NCI-H748 (cell line): ENCODE data around the gene UBA3.

Source experiments
- DNase-seq: peaks from one replicate; lab custom pipeline; 2025; ENCODE audit not compliant: unreplicated experiment; lab: John Stamatoyannopoulos, UW

Gene UBA3

DNA sequence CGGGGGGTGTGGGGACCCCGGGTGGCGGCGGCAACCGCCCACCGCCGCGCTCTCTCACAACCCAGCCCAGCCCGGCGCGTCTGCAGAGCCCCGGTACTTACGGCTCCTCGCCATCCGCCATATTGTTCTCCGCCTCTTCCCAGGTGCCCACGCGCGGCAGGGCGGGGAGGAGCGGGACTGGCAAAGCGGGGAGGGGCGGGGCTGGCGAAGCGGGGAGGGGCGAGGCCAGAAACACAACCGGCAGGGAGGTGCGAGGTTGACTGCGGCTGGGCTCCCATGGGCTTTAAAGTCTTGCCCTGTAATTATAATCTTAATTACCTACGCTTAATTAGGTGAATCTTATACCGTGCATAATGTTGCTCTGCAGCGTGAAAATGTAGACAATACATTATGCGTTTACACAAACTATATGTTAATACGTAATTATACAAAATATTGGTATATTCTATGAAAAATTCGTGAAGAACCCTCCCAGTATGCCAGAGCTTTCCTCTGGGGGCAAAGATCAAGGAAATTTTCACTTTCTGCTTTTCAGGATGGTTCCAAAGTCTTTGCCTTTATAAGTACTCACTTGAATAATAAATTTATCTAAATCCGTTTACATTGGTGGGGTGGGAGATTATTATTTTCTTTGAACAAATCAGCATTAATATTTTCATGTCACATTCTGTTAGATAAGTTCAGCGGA, at the start of gene UBA3:
UBA3 (minus strand) TSS at position 133 of the 688 bp plus-strand sequence; CDS start at position 121, 12 bp downstream.
- peak; percentile 88 for DNase-seq

DNA sequence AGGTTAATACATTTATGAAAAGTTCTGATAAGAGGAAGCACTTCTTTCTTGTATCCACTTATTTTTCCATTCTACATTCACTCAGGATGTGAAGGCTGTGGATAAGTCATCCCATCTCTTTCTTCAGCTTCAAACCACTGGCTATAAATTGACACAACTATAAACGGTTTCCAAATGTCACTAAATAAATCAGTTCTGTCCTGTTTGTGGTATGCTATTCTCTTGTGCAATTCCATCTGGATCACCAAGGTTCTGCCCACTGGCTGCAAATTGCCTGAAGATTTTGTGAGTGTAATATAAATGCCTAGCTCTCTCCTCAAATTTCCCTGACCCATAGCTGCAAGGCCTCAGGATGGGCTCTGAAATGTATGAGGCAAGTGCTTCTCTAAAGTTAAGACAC, 49.4 kb upstream of the UBA3 start:
- DNase-seq = no peak

DNA sequence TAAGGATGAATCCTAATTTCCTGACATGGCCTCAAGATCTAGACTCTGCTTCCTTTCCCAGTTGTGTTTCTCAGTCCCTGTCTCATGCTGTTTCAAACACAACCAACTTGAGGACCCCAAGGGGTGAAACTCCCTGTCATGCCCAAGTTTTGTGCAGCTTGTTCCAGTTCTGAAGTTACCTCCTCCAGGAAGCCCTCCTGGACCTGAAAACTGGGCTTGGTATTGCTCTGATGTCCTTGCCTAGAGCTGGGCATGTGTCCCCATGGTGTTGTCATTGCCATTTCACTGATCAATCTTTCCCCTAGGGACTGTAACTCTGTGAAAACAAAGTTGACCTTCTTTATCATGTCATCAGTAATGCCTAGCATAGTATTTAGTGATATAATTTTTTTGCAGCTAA, 48.3 kb upstream of the UBA3 start:
- DNase-seq = no peak

DNA sequence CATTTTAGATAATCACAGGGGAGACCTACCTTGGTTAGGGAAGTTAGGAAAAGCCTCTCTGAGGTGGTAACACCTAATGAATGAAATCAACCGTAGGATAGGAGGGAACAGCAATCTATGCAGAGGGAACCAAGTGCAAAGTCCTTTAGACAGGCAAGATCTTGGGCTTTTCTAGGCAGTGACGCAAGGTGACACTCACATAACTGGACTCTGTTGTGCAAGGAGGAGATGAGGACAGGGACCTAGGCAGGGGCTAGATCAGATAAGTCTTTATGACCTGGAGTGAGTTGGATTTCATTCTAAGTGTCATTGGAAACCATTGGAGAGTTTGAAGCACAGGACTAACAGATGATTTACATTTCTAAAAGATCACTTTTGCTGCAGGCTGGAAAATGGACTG, 46.8 kb upstream of the UBA3 start:
- DNase-seq = no peak

DNA sequence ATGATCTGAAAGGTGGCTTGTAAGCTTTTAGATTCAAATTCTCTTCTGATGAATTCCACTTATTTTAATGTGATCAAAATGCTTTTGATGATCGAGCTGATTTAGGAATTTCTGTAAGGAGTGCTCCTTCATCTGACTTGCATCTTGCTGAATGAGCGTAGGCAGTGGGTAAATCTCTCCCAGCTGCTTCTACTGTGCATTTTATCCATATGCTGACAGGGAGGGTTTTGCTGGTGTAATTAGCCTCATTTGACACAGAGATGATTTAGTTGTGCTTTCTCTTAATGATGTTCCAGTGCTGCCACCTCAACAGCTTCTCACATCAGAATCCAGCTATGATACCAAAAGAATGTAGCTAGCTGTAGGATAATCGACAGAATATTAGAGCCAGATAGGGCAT, 46.1 kb upstream of the UBA3 start:
- no peak for DNase-seq

DNA sequence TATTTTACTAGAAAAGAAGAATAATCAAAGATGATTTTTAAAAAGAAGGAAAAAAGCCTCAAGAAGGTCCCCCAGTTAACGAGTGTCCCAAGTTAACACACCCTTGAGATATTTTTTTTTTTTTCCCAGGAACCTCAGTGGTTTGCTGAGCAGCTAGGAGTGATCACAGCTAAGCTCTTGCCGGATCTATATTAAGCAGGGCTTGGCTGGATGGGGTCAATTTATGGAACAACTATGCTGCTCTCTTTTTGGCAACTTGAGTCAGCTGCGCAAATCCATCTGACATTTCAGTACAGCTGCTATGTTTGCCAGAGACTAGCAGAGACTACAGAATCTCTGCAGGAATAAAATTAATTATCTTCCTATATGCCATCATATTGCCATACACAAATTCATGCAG, 42.2 kb upstream of the UBA3 start, which contains the start of gene LMOD3:
LMOD3 (minus strand) TSS at position 193 of the 400 bp plus-strand sequence. CDS start 209 bp downstream, outside the sequence.
- DNase-seq = no peak

DNA sequence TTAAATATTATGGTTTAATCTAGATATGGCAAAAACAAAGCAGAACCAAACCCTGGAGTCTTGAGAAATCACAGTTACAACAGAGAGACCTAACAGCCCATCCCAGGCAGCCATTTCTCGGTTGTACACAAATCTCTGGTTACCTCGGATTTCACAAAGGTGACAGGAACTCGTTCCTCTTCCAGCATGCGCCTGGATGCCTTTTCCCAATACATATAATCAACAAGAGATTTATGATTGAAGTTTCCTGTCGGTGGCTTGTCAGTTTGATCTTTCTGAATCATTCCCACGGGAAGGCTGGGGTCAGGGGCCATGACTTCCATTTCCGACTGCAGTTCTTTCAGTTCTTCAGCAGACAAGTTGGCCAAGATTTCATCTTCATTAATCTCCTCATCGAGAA, 41.8 kb upstream of the UBA3 start:
- no peak for DNase-seq

DNA sequence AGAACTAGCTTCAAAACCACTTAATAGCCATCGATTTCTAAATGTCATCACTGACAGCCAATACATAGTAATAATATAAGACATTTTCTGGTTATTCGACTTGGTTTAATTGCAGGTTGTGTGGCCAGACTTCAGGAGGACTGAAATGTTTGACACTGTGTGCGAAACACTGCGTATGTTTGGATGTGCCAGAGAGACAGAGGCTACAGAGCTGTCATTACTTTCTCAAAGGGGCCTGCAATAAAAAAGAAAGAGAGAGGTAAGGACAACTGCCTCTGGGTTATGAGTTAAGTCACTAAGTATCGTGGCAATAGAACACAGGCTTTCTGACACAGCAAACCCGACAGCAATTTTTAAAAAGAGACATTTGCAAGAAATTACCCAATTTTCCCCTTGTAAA, 41.3 kb upstream of the UBA3 start:
- DNase-seq = no peak

DNA sequence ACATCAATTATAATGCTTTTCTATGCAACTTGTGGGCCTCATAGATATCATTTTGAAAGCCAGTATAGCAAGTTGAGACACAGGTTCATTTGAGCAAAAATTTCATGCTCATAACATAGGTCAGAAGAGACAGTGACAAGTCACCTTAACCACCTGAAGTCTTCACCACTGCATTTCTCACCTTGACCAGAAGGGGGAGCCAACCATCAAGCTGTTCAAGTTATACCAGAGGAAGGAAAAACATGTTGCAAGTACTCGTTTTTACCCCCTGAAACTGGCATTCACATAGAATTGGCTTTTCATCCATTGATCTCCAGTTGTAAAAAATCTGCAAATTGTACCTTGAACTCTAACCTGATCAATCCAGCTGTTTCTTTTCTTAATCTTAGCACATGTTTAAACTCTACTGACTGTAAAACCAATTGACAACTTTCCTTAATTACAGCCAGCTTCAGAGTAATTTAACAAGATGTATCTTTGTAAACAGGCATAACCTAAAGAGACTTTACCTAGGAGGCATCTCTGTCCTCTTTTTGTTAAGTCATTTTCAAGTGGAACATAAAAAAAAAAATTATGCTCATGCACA, 40.8 kb upstream of the UBA3 start:
- peak; percentile 64 for DNase-seq

DNA sequence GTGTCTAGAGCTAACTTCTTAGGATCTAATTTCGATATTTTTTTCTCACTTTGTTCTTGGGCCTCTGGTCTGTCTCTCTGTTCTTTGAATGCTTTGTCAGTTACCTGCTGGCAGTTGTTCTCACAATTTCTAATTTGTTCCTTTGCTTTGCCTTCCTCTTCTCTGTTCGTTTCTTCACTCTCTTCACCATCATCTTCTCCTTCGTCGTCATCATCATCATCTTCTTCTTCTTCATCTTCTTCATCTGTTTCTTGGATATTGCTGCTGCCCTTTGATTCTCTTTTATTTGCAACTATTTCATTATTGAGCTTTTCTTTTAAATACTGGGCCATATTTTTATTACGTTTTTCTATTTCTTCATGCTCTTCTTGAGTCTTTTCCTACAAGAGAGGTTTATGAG, 39.5 kb upstream of the UBA3 start:
- DNase-seq = no peak

DNA sequence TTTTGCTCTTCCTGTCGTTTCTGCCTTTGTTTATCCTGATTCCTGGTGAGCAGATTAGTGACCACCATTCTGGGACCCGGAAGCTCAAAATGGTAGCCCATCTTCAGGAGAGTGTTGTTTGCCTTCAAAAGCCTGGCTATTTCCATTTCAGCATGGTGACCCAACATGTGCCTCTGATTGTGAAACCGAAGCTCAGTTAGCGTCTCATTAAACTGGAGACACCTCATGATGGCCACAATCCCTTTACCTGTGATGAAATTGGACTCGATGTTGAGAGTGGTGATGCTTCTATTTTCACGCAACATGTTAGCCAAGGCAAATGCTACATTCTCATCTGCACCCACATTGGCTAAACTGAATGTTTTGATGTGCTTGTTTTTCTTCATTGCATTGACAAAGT, 39.0 kb upstream of the UBA3 start:
- DNase-seq = no peak

DNA sequence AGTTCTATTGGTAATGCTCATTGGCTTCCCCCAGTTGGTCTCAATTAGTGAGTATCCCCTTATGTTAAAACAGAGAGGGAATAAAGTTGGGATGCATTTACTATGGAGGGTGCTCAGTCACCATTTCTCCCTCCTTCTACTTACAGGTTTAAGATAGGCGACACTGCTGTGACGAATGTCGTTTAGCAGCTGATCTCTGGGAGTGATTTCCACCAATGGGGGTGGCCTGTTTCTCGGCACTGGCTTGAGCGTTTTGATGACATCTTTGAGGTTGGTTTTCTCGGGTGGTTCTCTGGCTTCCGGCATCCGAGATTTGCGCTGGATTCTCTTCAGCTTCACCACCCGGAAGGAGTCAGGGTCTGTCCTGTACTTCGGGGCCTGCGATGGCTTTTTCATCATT, 38.4 kb upstream of the UBA3 start:
- DNase-seq = no peak

DNA sequence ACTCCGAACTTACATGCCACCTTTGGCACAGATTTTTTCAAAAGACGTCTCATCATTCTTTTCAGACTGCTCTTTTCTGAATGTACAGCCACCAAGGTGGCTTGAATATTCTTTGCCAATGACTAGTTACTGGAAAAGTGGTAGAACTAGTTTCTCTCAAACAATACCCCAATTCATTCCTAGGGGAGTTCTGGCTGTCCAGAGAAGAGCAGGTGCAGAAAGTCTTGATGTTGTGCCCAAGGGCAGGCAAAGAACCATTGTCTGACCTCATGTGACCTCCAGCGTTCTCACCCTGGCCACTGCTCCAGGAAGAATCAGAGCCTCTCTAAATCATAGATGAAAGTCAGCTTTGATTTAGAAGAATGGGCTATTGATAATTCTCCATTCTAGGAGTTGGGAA, 36.7 kb upstream of the UBA3 start:
- peak; percentile 51 for DNase-seq

DNA sequence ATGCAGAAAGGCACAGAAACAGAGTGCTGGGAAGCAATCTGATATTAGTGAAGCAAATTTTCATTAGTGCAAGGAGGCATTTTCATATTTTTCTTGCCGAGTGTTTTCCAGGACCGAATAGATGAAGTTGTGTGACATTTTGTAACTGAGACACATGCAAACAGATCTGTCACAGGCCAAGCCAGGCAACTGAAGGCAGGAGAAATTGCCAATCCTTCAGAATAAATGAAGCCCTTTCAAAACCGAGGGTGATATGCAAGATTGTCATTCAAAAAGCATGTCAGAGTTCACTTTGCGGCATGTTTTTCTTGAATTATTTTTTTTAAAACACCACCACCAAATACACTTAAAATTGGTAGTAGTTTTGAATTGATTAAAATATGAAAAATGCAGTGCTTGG, 36.0 kb upstream of the UBA3 start:
- DNase-seq = no peak

DNA sequence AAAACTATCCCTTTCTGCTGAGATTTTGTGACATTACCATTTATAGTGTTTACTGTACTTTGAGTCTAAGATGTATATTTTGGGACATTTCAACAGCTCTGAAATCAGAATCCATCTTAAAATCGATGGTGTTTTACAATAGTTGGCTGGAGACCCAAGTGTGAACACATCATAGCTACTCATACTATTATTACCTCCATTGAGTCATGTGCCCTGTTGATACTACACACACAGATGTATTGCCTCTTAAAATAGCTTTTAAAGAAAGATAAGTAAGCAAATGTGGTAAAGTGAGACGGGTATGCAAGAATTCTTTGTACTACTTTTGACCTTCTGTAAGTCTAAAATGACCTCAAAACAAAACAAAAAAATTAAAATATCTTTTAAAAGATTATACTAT, 35.6 kb upstream of the UBA3 start:
- no peak for DNase-seq

DNA sequence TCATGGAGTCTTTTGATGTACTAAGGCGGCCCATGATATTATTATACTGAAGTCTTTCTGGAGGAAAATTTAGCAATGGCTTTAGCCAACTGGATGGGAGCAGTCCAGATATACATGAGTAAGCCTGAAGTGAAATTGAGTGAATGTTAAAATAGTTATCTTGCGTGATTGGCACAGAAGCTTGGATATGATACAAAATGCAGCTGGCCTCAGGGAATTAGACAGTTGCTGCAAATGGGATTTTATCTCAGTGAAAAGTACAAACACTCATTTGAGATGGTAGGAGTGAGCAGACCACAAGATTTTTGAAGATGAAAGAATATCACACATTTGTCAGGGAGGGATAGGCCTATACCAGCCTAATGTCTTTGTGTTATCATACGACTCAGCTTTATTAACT, 33.4 kb upstream of the UBA3 start:
- DNase-seq = no peak

DNA sequence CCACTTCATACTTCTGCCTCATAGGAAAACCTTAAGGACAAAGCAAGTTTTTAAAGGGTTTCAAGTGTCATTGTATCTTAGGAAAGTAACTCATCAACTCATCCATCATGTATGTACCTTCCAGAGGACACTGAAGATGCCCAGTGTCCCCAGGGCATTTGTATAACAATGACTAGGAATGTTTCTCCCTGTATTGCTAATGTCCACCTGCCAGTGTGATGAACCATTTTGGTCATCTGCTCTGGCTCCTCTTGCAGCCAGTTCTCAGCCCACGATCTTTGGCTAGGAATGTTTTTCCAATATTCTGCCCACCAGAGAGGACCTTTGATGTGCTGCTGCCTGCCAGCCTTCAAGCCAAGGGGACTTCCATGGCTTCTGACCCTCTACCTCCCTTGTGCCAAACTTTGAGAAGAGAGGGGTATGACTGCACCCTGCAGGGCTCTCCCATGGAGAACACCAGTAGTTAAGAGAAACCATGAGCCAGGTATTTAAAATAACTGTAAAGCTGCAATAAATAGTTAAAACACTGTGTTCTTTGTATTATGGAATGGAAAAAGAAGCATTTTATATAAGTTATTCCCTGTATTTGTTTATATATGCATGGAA, 30.9 kb upstream of the UBA3 start:
- DNase-seq = no peak

DNA sequence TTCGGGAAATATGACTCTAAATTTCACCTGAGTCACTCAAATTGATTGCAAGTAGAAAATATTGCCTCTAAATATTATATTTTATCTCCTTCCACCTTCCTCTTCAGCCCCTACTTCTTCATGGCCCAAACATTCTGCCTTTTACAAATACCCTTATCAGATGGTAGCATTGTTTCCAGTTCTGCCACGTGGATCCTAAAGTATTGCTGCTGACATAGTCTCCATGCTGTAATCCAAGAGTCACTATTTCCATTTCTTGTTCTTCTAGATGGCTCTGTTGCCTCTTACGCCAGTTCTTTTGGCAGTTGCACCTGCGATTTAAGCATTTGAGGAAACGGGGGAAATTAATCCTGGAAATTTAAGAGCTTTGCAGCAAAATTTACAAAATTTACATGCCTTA, 28.6 kb upstream of the UBA3 start:
- DNase-seq = no peak

DNA sequence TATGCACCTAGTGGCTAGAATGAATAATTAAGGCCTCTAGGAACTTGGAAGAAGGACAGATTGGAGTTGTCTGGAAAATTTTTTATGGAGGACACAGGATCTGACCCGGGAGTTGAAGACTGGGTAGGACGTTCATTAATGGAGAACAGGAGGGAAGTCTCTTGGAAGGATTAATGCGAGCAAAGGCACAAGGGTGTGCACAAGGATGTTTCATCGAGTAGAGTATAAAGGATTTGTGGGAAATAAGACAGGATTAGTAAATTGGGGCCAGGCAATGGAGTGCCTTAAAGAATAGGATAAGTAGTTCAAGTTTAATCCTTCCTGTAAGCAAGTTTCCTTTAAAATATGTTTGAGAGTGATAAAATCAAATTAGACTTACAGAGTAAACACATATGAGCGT, 27.7 kb upstream of the UBA3 start:
- DNase-seq = no peak

DNA sequence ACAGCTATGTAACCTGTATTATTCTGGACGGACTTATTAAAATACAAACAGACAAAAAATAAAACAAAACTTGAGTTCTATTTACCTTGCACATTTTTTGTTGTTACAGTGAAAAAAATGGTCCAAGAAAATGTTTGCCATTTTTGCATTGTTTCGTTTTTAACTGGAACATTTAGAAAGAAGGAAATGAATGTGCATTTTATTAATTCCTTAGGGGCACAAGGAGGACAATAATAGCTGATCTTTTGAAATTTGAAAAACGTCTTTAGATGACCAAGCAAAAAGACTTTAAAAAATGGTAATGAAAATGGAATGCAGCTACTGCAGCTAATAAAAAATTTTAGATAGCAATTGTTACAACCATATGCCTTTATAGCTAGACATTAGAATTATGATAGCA, 25.2 kb upstream of the UBA3 start:
- DNase-seq = no peak

DNA sequence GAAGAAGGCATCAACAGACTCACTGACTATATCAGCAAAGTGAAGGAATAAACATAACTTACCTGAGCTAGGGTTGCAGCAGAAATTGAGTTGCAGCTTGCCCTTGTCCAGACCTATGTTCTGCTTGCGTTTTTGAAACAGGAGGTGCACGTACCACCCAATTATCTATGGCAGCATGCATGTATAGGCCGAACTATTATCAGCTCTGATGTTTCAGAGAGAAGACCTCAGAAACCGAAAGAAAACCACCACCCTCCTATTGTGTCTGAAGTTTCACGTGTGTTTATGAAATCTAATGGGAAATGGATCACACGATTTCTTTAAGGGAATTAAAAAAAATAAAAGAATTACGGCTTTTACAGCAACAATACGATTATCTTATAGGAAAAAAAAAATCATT, 24.4 kb upstream of the UBA3 start:
- DNase-seq = no peak

DNA sequence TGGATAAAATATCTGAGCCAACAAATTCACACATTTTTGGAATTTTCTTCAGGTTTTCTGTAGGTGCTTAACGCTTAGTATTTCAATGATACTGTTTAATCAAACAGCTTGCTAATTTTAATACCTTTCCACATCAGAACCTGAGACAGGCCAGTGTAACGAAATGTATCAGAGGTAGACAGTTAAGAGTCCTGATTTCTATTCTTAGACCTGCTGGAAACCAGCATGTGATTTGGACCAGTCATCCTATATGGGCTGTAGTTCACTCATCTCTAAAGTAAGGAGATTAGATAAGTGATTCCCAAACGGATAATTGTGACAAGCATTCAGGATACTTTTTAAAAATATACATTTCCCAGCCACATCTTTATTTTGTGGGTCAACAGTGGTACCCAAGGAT, 23.0 kb upstream of the UBA3 start:
- DNase-seq = no peak

DNA sequence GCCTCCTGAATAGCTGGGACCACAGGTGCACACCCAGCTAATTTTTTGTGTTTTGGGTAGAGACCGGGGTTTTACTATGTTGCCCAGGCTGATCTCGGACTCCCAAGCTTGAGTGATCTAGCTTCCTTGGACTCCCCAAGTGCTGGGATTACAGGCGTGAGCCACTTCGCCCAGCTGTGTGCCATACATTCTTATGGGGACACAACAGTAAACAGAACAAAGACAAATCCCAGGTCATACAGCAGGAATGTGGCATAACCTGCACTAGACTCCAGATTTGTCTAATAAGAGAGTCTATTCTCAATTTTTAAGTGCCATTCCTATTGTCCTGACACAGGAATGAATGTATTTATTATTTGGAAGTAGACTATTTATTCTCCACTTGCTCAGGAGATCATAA, 22.2 kb upstream of the UBA3 start:
- DNase-seq = no peak
